Osteoblast (primary cell): Measurements from ENCODE around the gene XIAP. TPM values are rescaled to one million over a fixed set of nuclear protein-coding genes. Genes with fewer than 3 reads are reported as not detected.
A peak's percentile ranks its signal among the peaks of the same experiment; 100 is the strongest.
"Not testable (repeated sequence)": the region's sequence is repeated elsewhere in the genome, so short reads cannot be mapped to it uniquely, and the experiment has no call there.

Source experiments
- DNase-seq: peaks from one replicate; pipeline ENCODE4 v3.0.0; 2011; ENCODE audit warnings: low spot score, mixed read lengths; ENCODE audit not compliant: insufficient read length; ENCODE audit errors: missing footprints
- H2AFZ ChIP-seq: 2 replicates; pipeline ENCODE4 v1.6.0; 2011; ENCODE audit warnings: mild to moderate bottlenecking, low read length
- H3K27ac ChIP-seq: 2 replicates; pipeline ENCODE4 v1.5.1; 2011; ENCODE audit warnings: mild to moderate bottlenecking, low read depth, low read length, moderate library complexity
- H3K27me3 ChIP-seq: 2 replicates; pipeline ENCODE4 v1.6.0; 2012; ENCODE audit warnings: mild to moderate bottlenecking, control low read depth, inconsistent platforms, low read length, moderate library complexity; ENCODE audit not compliant: insufficient read depth
- H3K36me3 ChIP-seq: 2 replicates; pipeline ENCODE4 v1.5.1; 2011; ENCODE audit warnings: mild to moderate bottlenecking, low read length, control low read depth, moderate library complexity; ENCODE audit not compliant: insufficient read depth
- H3K4me1 ChIP-seq: 2 replicates; pipeline ENCODE4 v1.5.1; 2011; ENCODE audit warnings: mild to moderate bottlenecking, low read length, control low read depth, moderate library complexity; ENCODE audit not compliant: insufficient read depth
- H3K4me2 ChIP-seq: 2 replicates; pipeline ENCODE4 v1.6.0; 2011; ENCODE audit warnings: mild to moderate bottlenecking, low read length; ENCODE audit not compliant: insufficient read depth
- H3K4me3 ChIP-seq: fragments of 200-600 bp; sonication (generic); 3 replicates; pipeline ENCODE4 v1.5.1; 2012; ENCODE audit warnings: mild to moderate bottlenecking, low read length, inconsistent platforms; ENCODE audit not compliant: insufficient read depth
- H3K79me2 ChIP-seq: 2 replicates; pipeline ENCODE4 v1.6.0; 2012; ENCODE audit warnings: mild to moderate bottlenecking, low read length, control low read depth, inconsistent platforms; ENCODE audit not compliant: insufficient read depth
- H3K9me3 ChIP-seq: 2 replicates; pipeline ENCODE4 v1.5.1; 2011; ENCODE audit warnings: low read depth, low read length, control low read depth
- H4K20me1 ChIP-seq: 2 replicates; pipeline ENCODE4 v1.6.0; 2012; ENCODE audit warnings: mild to moderate bottlenecking, low read length, control low read depth; ENCODE audit not compliant: insufficient read depth
- CTCF ChIP-seq: IDR thresholded peaks from 2 replicates; pipeline ENCODE4 v1.5.1; 2011; ENCODE audit warnings: mild to moderate bottlenecking, low read depth, low read length, moderate library complexity; ENCODE audit errors: extremely low read depth
- total RNA-seq: library from RNA; depleted of rRNA; stranded (reverse); fragments of >200 nt; gene quantifications from 2 replicates; pipeline ENCODE4 v1.2.3, GENCODE V29; 2012

The XIAP gene
- total RNA-seq, 1 donor, result 45.6 TPM

- no peak overlapping the region for H2AFZ ChIP-seq
- H3K4me2 ChIP-seq, result peak overlapping the region; percentile 4
- H3K36me3 ChIP-seq, result no peaks in the 10 kb centered on the region
- no peaks in the 10 kb centered on the region for H3K4me1 ChIP-seq
- no peak overlapping the region for H3K4me3 ChIP-seq
- no peaks in the 10 kb centered on the region for H3K79me2 ChIP-seq
- H3K9me3 ChIP-seq, result no peaks in the 10 kb centered on the region
- no peaks in the 10 kb centered on the region for H4K20me1 ChIP-seq
- peak overlapping the region; percentile 49 for H3K27ac ChIP-seq
- no peak for TF ChIP-seq CTCF
- DNase-seq, result no peak
- no peaks in the 10 kb centered on the region for H3K27me3 ChIP-seq
Measured at GRCh38 chrX:123847056-123847455, 12.8 kb upstream of the XIAP start.

- no peaks in the 10 kb centered on the region for H3K4me1 ChIP-seq
- H3K9me3 ChIP-seq, result no peaks in the 10 kb centered on the region
- no peaks in the 10 kb centered on the region for H3K79me2 ChIP-seq
- no peak overlapping the region for H2AFZ ChIP-seq
- H4K20me1 ChIP-seq, result no peaks in the 10 kb centered on the region
- no peaks in the 10 kb centered on the region for H3K36me3 ChIP-seq
- no peak for TF ChIP-seq CTCF
- H3K27me3 ChIP-seq, result no peaks in the 10 kb centered on the region
- no peak for DNase-seq
- no peak overlapping the region for H3K4me2 ChIP-seq
- H3K4me3 ChIP-seq, result no peak overlapping the region
- H3K27ac ChIP-seq, result no peak overlapping the region
Measured at GRCh38 chrX:123849096-123849495, 10.8 kb upstream of the XIAP start.

DNA sequence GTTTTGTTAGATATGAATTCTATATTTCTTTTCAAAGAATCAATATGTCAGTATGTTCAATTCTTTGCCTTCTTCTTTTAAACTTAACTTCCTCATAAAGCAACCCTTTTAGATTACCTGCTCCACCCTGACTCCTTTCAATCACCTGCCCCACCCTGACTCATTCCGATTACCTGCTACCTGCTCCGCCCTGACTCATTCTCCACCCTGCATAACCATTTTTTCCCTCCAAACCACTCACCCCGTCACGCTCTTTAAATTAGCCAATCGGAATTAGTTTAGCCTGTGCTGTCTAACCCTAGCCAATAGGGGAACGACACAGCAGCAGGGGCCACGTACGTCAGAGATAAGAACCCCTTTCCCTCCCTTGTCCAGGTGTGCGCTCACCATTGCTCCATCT is 9.9 kb upstream of the XIAP start:
- H2AFZ ChIP-seq, H3K27me3 ChIP-seq, H3K4me2 ChIP-seq, H3K9me3 ChIP-seq, H3K4me1 ChIP-seq, DNase-seq, H3K79me2 ChIP-seq, H3K4me3 ChIP-seq, H3K27ac ChIP-seq, H3K36me3 ChIP-seq, H4K20me1 ChIP-seq: not testable (repeated sequence)

GRCh38 chrX:123851079-123851478 is 8.8 kb upstream of the XIAP start:
- Histone ChIP-seq H2AFZ (no peak overlapping the region), H3K4me1 (no peaks in the 10 kb centered on the region), H3K4me3 (no peak overlapping the region), H3K36me3 (no peaks in the 10 kb centered on the region), H4K20me1 (no peaks in the 10 kb centered on the region), H3K27me3 (no peaks in the 10 kb centered on the region), H3K4me2 (no peak overlapping the region), H3K27ac (no peak overlapping the region), H3K9me3 (no peaks in the 10 kb centered on the region), H3K79me2 (no peaks in the 10 kb centered on the region)
- TF ChIP-seq CTCF, result no peak
- no peak for DNase-seq
